HG02763 (cell line): ENCODE measurements around the gene NKX1-1.
"Not testable (repeated sequence)": the region's sequence is repeated elsewhere in the genome, so short reads cannot be mapped to it uniquely, and the experiment has no call there.

Experiments used
- ATAC-seq: cut with Tn5 transposase; IDR thresholded peaks from one replicate; pipeline ENCODE4 v1.9.1; 2021; ENCODE audit warnings: mild to moderate bottlenecking, moderate library complexity; ENCODE audit not compliant: unreplicated experiment

Gene NKX1-1

DNA sequence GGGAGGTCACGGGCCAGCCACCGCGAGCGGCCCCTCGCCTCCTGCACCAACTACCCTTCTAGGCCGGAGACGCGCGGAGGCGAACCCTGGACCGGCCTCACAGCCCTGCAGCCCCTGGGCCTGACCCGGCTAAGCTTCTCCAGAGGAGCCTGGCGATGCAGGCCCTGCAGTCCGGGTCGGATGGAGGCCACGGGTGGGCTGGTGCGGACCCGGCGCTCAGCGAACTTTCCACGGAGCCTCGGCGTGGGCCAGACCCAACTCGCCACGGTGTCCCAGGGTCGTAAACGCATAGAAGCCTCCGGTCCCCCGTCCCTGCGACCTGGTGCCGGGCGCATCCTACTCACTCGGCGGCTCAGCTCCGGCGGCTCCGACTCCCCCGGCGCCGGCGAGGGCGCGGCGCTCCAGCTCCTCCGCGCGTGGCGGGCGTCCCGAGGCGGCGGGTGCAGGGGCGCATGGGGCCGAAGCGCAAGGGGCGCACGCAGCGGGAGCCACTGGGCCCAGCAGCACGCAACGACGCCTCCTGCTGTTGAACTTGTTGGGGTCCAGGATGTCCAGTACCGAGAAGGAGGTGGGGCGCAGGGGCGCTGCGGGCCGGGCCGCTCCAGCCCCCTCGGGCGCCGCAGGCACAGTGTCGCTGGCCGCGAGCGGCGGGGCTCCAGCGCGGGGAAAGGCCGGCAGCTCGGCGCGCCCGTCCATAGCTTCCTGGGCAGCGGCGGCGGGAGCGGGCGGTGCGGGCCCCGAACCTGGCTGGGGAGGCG lies 427 bp downstream of the NKX1-1 start:
- no peak for ATAC-seq

- ATAC-seq = no peak
Observed at GRCh38 chr4:1405254-1405635, 997 bp downstream of the NKX1-1 start.

DNA sequence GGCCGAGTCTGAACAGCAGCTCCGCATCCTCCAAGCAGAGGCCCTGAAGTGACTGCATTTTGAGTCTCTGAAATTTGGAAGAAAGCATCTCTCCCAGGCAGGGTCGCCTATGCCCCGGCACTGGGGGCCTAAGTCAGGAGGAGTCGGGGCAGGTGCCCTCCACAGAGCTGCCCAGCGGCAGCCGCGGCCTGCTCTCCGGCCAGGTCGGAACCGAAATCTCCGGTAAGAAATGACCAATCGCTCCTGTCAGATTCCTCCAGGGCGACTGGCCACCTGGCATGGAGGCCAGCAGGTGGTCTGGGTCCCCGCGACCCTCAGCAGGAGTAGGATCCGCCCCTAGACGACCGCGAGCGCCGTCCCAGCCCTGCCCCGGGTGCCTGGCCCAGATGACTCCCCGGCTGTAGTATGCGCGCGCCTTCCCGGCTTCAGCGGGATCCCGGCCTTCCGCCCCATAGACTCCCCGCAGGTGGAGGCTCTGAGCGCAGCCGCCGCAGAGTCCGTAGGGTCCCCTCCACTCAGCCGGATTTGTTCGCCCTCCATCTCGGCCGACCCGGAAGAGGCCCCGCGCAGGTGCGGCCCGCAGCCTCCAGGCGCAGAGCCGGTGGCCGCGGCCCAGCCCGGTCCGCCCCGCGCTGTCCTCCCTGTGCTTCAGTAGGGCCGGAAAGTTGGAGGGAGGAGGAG lies 1.5 kb downstream of the NKX1-1 start:
- ATAC-seq = no peak

DNA sequence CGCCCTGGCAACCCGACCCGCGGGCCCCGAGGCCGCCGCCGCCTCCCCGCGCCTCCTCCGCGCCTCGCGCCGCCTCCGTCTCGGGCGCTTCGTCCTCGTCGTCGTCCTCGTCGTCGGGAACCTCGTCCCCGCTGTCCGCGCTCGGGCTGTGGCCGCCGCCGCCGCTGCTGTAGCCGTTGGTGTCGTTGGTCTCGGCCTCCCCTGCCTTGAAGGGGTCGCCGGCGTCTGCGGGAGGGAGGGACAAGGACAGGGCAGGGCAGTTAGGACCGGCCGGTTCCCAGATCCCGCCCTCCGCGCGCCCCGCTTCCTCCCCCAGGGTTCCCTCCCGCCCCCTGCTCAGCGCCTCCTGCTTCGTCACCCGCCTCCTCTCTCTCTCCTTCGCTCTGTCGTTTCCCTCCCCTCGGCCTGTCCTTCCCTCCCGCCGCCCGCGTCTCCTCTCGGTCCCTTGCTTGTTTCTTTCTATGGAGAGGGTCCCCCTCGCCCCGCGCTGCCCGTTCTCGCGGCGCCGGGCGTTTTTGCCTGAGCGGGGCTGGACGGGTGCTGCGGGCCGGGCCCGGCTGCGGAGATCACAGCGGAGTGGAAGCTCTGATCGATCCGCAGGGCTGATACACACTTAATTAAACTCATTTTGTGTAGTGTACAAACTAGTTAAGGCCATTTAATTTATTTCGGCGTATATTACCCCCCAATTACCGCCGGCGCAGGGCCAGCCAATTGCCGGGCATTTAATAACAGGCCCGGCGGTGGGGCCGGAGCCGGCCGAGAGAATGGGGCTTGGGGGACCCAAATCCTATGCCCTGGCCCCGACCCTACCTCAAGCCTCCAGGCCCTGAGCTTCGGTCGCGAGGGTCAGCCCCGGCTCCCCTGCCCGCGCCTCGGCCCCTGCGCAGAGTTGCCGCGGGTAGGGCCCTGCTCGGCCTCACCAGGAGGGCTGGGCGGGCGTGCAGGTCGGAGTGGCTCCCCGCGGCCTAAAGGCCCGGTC lies 2.4 kb downstream of the NKX1-1 start:
- ATAC-seq = no peak

DNA sequence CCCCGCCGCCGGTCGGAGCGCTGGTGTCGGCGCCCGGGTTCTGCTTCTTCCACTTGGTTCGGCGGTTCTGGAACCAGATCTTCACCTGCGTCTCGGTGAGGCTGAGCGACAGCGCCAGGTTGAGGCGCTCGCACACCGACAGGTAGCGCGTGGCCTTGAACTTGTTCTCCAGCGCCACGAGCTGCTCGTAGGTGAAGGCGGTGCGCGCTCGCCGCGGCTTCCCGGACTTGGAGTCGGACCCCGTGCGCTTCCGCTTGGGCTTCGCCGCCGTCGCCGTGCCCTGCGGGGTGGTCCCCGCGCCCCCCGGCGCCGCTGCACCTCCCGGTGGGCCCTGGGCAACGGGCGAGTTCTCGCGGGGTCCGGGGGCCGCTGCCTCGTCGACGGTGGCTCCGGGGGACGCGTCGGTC lies 3.1 kb downstream of the NKX1-1 start:
- ATAC-seq = no peak

- no peak for ATAC-seq
Observed at GRCh38 chr4:1402516-1403091, 3.6 kb downstream of the NKX1-1 start.

- ATAC-seq = no peak
Observed at GRCh38 chr4:1402021-1402515, 4.2 kb downstream of the NKX1-1 start.

GRCh38 chr4:1401409-1402020 lies 4.7 kb downstream of the NKX1-1 start:
- ATAC-seq = no peak

GRCh38 chr4:1400831-1401408 lies 5.3 kb downstream of the NKX1-1 start:
- no peak for ATAC-seq

DNA sequence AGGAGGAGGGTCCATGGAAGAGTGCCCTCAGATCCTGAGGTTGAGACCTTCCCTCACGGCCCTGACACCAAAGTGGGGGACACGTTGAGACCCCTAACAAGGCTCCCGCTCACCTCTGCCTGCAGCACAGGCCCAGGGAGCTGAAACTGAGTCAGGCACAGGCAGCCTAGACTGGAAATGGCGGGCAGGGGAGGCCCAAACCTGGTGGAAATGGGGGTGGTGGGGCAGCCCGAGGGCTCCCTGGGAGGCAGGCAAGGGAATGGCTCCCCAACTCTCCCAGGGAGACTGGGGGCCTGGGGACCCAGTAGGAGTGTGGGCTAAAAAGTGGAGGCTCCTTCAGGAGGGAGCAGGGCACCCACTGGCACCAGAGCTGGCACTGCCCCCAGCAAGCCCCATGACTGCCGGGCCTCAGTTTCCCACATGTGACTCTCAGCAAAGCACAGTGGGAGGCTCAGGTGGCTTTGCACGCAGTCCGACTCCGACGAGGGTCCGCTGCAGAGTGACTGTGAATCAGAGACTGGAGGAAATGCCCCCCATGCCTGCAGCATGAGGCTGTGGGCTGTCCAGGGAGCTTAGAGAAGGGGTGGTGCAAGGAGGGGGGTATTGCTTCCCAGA lies 5.9 kb downstream of the NKX1-1 start:
- no peak for ATAC-seq

DNA sequence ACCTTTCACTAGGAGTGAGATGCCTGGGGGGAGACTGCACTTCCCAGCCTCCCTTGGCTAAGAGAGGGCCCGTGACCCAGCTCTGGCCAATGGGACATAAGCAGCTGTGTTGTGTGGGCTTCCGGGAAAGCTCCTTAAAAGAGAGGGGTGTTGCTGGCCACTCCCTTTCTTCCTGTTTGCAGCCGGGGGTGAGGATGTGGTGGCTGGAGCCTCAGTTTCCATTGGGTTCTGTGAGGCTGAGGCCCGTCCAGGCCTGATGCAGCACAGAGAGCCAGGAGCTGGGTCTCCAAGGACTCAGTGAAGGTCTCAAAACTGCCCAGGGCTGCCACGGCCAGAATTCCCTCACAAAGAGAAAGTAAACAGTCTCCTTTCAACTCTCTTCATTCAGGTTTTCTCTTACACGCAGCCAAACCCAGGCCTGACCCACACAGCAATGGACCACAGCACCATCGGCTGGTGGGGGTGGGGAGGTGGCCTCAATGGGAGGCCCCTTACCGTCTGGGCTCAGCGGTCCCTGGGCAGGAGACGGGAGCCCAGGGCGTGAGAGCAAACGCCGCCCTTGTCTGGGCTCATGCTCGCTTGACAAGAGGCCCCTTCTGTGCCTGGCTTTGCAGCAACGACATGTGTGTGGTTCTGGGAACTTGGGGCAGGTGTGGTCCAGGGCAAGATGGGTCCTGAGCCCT lies 6.6 kb downstream of the NKX1-1 start:
- no peak for ATAC-seq

- no peak for ATAC-seq
Observed at GRCh38 chr4:1398681-1399507, 7.3 kb downstream of the NKX1-1 start.

DNA sequence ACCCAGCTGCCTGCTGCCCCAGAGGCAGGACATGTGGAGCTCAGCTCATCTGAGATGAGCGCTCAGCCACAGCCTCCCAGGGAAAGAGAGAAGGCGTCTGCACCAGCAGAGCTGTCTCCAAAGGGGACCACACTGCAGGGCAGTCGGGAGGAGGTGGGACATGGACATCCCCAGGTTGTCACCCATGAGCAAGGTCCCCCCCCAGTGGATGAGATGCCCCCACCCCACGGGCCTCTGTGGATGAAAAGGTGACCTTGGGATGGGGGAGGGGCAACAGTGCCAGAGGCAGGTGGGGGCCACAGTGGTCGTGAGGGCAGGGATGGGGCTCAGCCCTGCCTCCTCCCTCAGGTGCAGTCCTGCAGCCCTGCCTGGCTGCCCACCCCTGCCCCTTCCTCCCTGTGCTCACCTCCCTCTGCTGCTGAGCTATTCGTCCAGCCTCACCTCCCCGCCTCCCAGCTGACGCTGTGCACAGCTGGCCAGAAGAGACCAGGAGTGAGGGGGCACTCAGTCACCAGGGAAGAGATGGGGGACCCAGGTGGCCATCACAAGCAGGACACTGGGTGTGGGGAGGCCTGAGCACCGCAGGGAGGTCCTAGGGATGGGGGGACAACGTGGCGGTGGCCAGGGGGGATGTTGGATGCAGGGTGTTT lies 9.3 kb downstream of the NKX1-1 start:
- ATAC-seq = no peak

GRCh38 chr4:1395941-1396805 lies 10.1 kb downstream of the NKX1-1 start:
- no peak for ATAC-seq

- ATAC-seq = not testable (repeated sequence)
Observed at GRCh38 chr4:1395389-1395820, 10.8 kb downstream of the NKX1-1 start.

GRCh38 chr4:1394554-1395388 lies 11.5 kb downstream of the NKX1-1 start:
- ATAC-seq = not testable (repeated sequence)
